ENCODE results near the gene PSMD7.

The PSMD7 gene

GRCh38 chr16:74279805-74280204 lies 16.8 kb upstream of the PSMD7 start:
- DNase-seq = no peak
- no peak overlapping the region for H3K27ac Mint-ChIP-seq
- no peak overlapping the region for H3K4me3 Mint-ChIP-seq
- H3K4me1 Mint-ChIP-seq = no peaks in the 10 kb centered on the region
- H3K36me3 Mint-ChIP-seq = peaks cover 6% of the 10 kb centered on the region in 2 donors
- peaks cover 4 to 7% of the 10 kb centered on the region in 2 donors for H3K9me3 Mint-ChIP-seq
- no peak for ATAC-seq (replicated peaks)
- H3K27me3 Mint-ChIP-seq = peaks cover 7 to 8% of the 10 kb centered on the region in 2 donors

- ATAC-seq (replicated peaks) (no peak), DNase-seq (no peak)
- no peaks in the 10 kb centered on the region for H3K4me1 Mint-ChIP-seq
- peaks cover 4 to 7% of the 10 kb centered on the region in 2 donors for H3K9me3 Mint-ChIP-seq
- no peak overlapping the region for H3K4me3 Mint-ChIP-seq
- peaks cover 7 to 8% of the 10 kb centered on the region in 2 donors for H3K27me3 Mint-ChIP-seq
- H3K27ac Mint-ChIP-seq = no peak overlapping the region
- H3K36me3 Mint-ChIP-seq = peaks cover 6% of the 10 kb centered on the region in 2 donors
Measured at GRCh38 chr16:74280448-74280847, 16.2 kb upstream of the PSMD7 start.

GRCh38 chr16:74281300-74281699 lies 15.3 kb upstream of the PSMD7 start:
- ATAC-seq (replicated peaks) (no peak), DNase-seq (no peak)
- Mint-ChIP-seq H3K9me3 (peaks cover 4 to 7% of the 10 kb centered on the region in 2 donors), H3K36me3 (peaks cover 6% of the 10 kb centered on the region in 2 donors), H3K4me3 (no peak overlapping the region), H3K4me1 (no peaks in the 10 kb centered on the region), H3K27me3 (peaks cover 7 to 8% of the 10 kb centered on the region in 2 donors), H3K27ac (no peak overlapping the region)

- Mint-ChIP-seq H3K36me3 (peaks cover 6% of the 10 kb centered on the region in 2 donors), H3K27ac (no peak overlapping the region), H3K4me1 (no peaks in the 10 kb centered on the region), H3K9me3 (peaks cover 4 to 7% of the 10 kb centered on the region in 2 donors), H3K4me3 (no peak overlapping the region), H3K27me3 (peaks cover 7 to 8% of the 10 kb centered on the region in 2 donors)
- no peak for ATAC-seq (replicated peaks)
- DNase-seq = no peak
Measured at GRCh38 chr16:74283716-74284115, 12.9 kb upstream of the PSMD7 start.

- H3K27me3 Mint-ChIP-seq = no peaks in the 10 kb centered on the region
- ATAC-seq (replicated peaks) = no peak
Measured at GRCh38 chr16:74288065-74288464, 8.5 kb upstream of the PSMD7 start.

GRCh38 chr16:74290356-74290755 lies 6.3 kb upstream of the PSMD7 start:
- H3K4me1 Mint-ChIP-seq = peaks cover 7 to 15% of the 10 kb centered on the region in 2 donors
- no peak overlapping the region for H3K27ac Mint-ChIP-seq
- peaks cover 6 to 10% of the 10 kb centered on the region in 2 donors for H3K9me3 Mint-ChIP-seq
- DNase-seq = no peak
- H3K4me3 Mint-ChIP-seq = no peak overlapping the region
- no peaks in the 10 kb centered on the region for H3K27me3 Mint-ChIP-seq
- no peak for ATAC-seq (replicated peaks)
- H3K36me3 Mint-ChIP-seq = peaks cover 9 to 18% of the 10 kb centered on the region in 2 donors

More at GRCh38 chr16:74288065-74288464, 8.5 kb upstream of the PSMD7 start:
- Mint-ChIP-seq H3K27ac (no peak overlapping the region), H3K4me3 (no peak overlapping the region), H3K36me3 (peaks cover 6 to 18% of the 10 kb centered on the region in 2 donors), H3K4me1 (peaks cover 6 to 10% of the 10 kb centered on the region in 2 donors), H3K9me3 (peaks cover 6 to 10% of the 10 kb centered on the region in 2 donors)
- no peak for DNase-seq

- no peaks in the 10 kb centered on the region for H3K27me3 Mint-ChIP-seq
- peaks cover 11 to 22% of the 10 kb centered on the region in 2 donors for H3K4me1 Mint-ChIP-seq
- H3K27ac Mint-ChIP-seq = no peak overlapping the region
- peaks cover 6 to 10% of the 10 kb centered on the region in 2 donors for H3K9me3 Mint-ChIP-seq
- H3K4me3 Mint-ChIP-seq = no peak overlapping the region
- ATAC-seq (replicated peaks) (no peak), DNase-seq (no peak)
- H3K36me3 Mint-ChIP-seq = peaks cover 9 to 18% of the 10 kb centered on the region in 2 donors
Measured at GRCh38 chr16:74291176-74291575, 5.4 kb upstream of the PSMD7 start.

- no peak overlapping the region for H3K27ac Mint-ChIP-seq
- ATAC-seq (replicated peaks) = no peak
- DNase-seq = no peak
- no peaks in the 10 kb centered on the region for H3K27me3 Mint-ChIP-seq
- no peak overlapping the region for H3K4me3 Mint-ChIP-seq
- peaks cover 6 to 10% of the 10 kb centered on the region in 2 donors for H3K9me3 Mint-ChIP-seq
- peaks cover 9 to 20% of the 10 kb centered on the region in 2 donors for H3K36me3 Mint-ChIP-seq
- H3K4me1 Mint-ChIP-seq = peaks cover 11 to 25% of the 10 kb centered on the region in 2 donors
Measured at GRCh38 chr16:74291577-74292208, 4.9 kb upstream of the PSMD7 start.

- ATAC-seq (replicated peaks) (peak; percentile 22 to 27), DNase-seq (no peak)
- Mint-ChIP-seq H3K27ac (peak overlapping the region; percentile 97), H3K27me3 (no peaks in the 10 kb centered on the region), H3K4me1 (peaks cover 11 to 36% of the 10 kb centered on the region in 2 donors), H3K4me3 (peak overlapping the region; percentile 91 to 99), H3K36me3 (peaks cover 19 to 31% of the 10 kb centered on the region in 2 donors), H3K9me3 (peaks cover 6 to 8% of the 10 kb centered on the region in 2 donors)
Measured at GRCh38 chr16:74296104-74296431, 546 bp upstream of the PSMD7 start.

- Mint-ChIP-seq H3K36me3 (peaks cover 18 to 26% of the 10 kb centered on the region in 2 donors), H3K4me3 (peak overlapping the region; percentile 91 to 99), H3K27me3 (no peaks in the 10 kb centered on the region), H3K27ac (peak overlapping the region; percentile 97), H3K4me1 (peaks cover 9 to 33% of the 10 kb centered on the region in 2 donors), H3K9me3 (peaks cover 0 to under 1% of the 10 kb centered on the region in 2 donors)
- peak; percentile 18 for DNase-seq
- ATAC-seq (replicated peaks) = peak; percentile 49 to 58
Measured at GRCh38 chr16:74297145-74297665, 591 bp downstream of the PSMD7 start.

GRCh38 chr16:74298104-74298503 lies 1.5 kb downstream of the PSMD7 start:
- Mint-ChIP-seq H3K36me3 (peaks cover 18 to 30% of the 10 kb centered on the region in 2 donors), H3K4me1 (peaks cover 9 to 33% of the 10 kb centered on the region in 2 donors), H3K9me3 (no peaks in the 10 kb centered on the region), H3K27me3 (no peaks in the 10 kb centered on the region), H3K27ac (peak overlapping the region; percentile 97), H3K4me3 (peak overlapping the region; percentile 91 to 99)
- ATAC-seq (replicated peaks) = no peak
- DNase-seq = no peak

- peaks cover 7 to 18% of the 10 kb centered on the region in 2 donors for H3K4me1 Mint-ChIP-seq
- no peak for DNase-seq
- peaks cover 25 to 50% of the 10 kb centered on the region in 2 donors for H3K36me3 Mint-ChIP-seq
- ATAC-seq (replicated peaks) = no peak
- no peak overlapping the region for H3K4me3 Mint-ChIP-seq
- H3K27me3 Mint-ChIP-seq = no peaks in the 10 kb centered on the region
- no peak overlapping the region for H3K27ac Mint-ChIP-seq
- no peaks in the 10 kb centered on the region for H3K9me3 Mint-ChIP-seq
Measured at GRCh38 chr16:74302341-74302740, 5.7 kb downstream of the PSMD7 start.

GRCh38 chr16:74304164-74304834 lies 7.7 kb downstream of the PSMD7 start:
- no peaks in the 10 kb centered on the region for H3K9me3 Mint-ChIP-seq
- H3K4me1 Mint-ChIP-seq = peaks cover 6 to 10% of the 10 kb centered on the region in 2 donors
- DNase-seq (no peak), ATAC-seq (replicated peaks) (no peak)
- H3K36me3 Mint-ChIP-seq = peaks cover 23 to 52% of the 10 kb centered on the region in 2 donors
- H3K27ac Mint-ChIP-seq = no peak overlapping the region
- no peaks in the 10 kb centered on the region for H3K27me3 Mint-ChIP-seq
- no peak overlapping the region for H3K4me3 Mint-ChIP-seq

- no peaks in the 10 kb centered on the region for H3K27me3 Mint-ChIP-seq
- H3K9me3 Mint-ChIP-seq = no peaks in the 10 kb centered on the region
- peaks cover 20 to 48% of the 10 kb centered on the region in 2 donors for H3K36me3 Mint-ChIP-seq
- H3K4me1 Mint-ChIP-seq = peaks cover 4 to 10% of the 10 kb centered on the region in 2 donors
- no peak for DNase-seq
- no peak for ATAC-seq (replicated peaks)
- H3K27ac Mint-ChIP-seq = no peak overlapping the region
- H3K4me3 Mint-ChIP-seq = no peak overlapping the region
Measured at GRCh38 chr16:74304835-74305176, 8.2 kb downstream of the PSMD7 start.

GRCh38 chr16:74305281-74305680 lies 8.7 kb downstream of the PSMD7 start:
- no peak overlapping the region for H3K27ac Mint-ChIP-seq
- peaks cover 19 to 45% of the 10 kb centered on the region in 2 donors for H3K36me3 Mint-ChIP-seq
- no peak overlapping the region for H3K4me3 Mint-ChIP-seq
- DNase-seq = no peak
- H3K4me1 Mint-ChIP-seq = peaks cover 5 to 6% of the 10 kb centered on the region in 2 donors
- H3K9me3 Mint-ChIP-seq = no peaks in the 10 kb centered on the region
- ATAC-seq (replicated peaks) = no peak
- no peaks in the 10 kb centered on the region for H3K27me3 Mint-ChIP-seq

Measured in stimulated activated naive B cell treated with anti-CD40 and anti-IgM and Interleukin-4, amounts not matched to agents 10 μg/mL and 1 μg/mL and 100 μg/mL, for 72 hours (primary cell).